ENCODE data around the gene CAMTA1.

The CAMTA1 gene

DNA sequence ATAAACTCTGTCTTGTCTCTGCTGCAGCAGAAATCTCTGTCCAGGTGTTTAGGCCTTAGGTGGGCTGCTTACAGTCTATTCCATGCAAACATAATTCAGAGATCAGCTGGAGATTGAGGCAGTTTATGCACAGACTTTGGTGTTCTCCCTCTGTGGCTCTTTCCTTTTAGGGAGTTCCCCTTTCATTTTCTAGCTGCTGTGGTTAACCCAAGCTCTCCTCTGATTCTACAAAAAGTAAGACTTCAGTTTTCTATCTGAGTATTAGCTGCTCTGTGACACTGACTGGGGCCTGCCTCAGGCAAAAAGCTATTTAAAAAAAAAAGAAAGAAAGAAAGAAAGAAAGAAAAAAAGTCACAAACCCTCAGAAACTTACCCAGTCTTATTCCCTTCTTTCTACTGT lies 211.1 kb downstream of the CAMTA1 start:
- Histone ChIP-seq H3K4me3 (ENCODE audit: insufficient read depth, low read length, poor library complexity, severe bottlenecking) (no peak overlapping the region), H3F3A (ENCODE audit: insufficient read depth) (no peaks in the 10 kb centered on the region), H3K79me2 (ENCODE audit: insufficient read depth, low read length) (no peaks in the 10 kb centered on the region), H4K20me1 (ENCODE audit: low read depth, low read length) (no peaks in the 10 kb centered on the region), H3K9me3 (ENCODE audit: insufficient read depth, low read length) (no peaks in the 10 kb centered on the region), H2AFZ (ENCODE audit: low read depth, low read length, severe bottlenecking) (no peak overlapping the region), H3K9ac (ENCODE audit: low read length) (no peak overlapping the region), H3K27me3 (ENCODE audit: low read length) (no peaks in the 10 kb centered on the region; the same call in 1 of the 2 replicates), H3K27ac (ENCODE audit: low read depth, low read length) (no peak overlapping the region), H3K4me2 (ENCODE audit: low read depth, low read length, poor library complexity, severe bottlenecking) (no peak overlapping the region), H3K36me3 (ENCODE audit: low read length) (no peaks in the 10 kb centered on the region), H3K9me2 (replicated peaks; ENCODE audit: insufficient read depth, low read length) (no peaks in the 10 kb centered on the region)
- TF ChIP-seq EZH2phosphoT487 (conservative IDR thresholded peaks at IDR 0.05; ENCODE audit: low read length) = no peak
- TF ChIP-seq, protein P1, sequence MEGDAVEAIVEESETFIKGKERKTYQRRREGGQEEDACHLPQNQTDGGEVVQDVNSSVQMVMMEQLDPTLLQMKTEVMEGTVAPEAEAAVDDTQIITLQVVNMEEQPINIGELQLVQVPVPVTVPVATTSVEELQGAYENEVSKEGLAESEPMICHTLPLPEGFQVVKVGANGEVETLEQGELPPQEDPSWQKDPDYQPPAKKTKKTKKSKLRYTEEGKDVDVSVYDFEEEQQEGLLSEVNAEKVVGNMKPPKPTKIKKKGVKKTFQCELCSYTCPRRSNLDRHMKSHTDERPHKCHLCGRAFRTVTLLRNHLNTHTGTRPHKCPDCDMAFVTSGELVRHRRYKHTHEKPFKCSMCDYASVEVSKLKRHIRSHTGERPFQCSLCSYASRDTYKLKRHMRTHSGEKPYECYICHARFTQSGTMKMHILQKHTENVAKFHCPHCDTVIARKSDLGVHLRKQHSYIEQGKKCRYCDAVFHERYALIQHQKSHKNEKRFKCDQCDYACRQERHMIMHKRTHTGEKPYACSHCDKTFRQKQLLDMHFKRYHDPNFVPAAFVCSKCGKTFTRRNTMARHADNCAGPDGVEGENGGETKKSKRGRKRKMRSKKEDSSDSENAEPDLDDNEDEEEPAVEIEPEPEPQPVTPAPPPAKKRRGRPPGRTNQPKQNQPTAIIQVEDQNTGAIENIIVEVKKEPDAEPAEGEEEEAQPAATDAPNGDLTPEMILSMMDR (IDR thresholded peaks at IDR 0.05; ENCODE audit: insufficient read depth, low read length, poor library complexity, severe bottlenecking) = no peak

- no peaks in the 10 kb centered on the region for H3K36me3 ChIP-seq (ENCODE audit: low read length)
- TF ChIP-seq, protein P1 (IDR thresholded peaks at IDR 0.05; ENCODE audit: insufficient read depth, low read length, poor library complexity, severe bottlenecking) = no peak
- no peak for TF ChIP-seq EZH2phosphoT487 (conservative IDR thresholded peaks at IDR 0.05; ENCODE audit: low read length)
- H3K9me2 ChIP-seq (replicated peaks; ENCODE audit: insufficient read depth, low read length) = no peaks in the 10 kb centered on the region
- no peaks in the 10 kb centered on the region for H3K9me3 ChIP-seq (ENCODE audit: insufficient read depth, low read length)
- H3K79me2 ChIP-seq (ENCODE audit: insufficient read depth, low read length) = no peaks in the 10 kb centered on the region
- no peak overlapping the region for H3K4me3 ChIP-seq (ENCODE audit: insufficient read depth, low read length, poor library complexity, severe bottlenecking)
- H3F3A ChIP-seq (ENCODE audit: insufficient read depth) = no peaks in the 10 kb centered on the region
- no peak overlapping the region for H3K4me2 ChIP-seq (ENCODE audit: low read depth, low read length, poor library complexity, severe bottlenecking)
- no peak overlapping the region for H2AFZ ChIP-seq (ENCODE audit: low read depth, low read length, severe bottlenecking)
- H4K20me1 ChIP-seq (ENCODE audit: low read depth, low read length) = no peaks in the 10 kb centered on the region
- no peaks in the 10 kb centered on the region; the same call in 1 of the 2 replicates for H3K27me3 ChIP-seq (ENCODE audit: low read length)
- no peak overlapping the region for H3K27ac ChIP-seq (ENCODE audit: low read depth, low read length)
- H3K9ac ChIP-seq (ENCODE audit: low read length) = no peak overlapping the region
Observed at GRCh38 chr1:6996866-6997265, 211.6 kb downstream of the CAMTA1 start.

DNA sequence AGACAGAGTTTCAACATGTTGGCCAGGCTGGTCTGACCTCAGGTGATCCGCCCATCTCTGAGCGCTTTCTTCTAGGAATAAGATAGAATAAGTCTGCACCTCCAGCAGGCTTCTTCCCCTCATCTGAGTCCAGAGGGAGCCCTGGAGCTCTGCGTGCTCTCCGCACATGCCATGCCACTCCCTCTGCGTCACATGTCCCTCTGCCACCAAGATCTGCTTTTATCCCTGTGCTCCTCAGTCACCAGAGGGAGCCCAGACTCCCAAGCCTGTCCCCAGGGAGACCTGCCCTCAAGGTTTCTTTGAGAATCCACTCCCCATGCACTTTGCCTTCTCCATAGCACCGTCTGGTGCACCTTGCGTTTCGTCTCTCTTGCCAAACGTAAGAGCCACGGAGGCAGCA lies 213.0 kb downstream of the CAMTA1 start:
- no peaks in the 10 kb centered on the region for H3F3A ChIP-seq (ENCODE audit: insufficient read depth)
- H3K9me2 ChIP-seq (replicated peaks; ENCODE audit: insufficient read depth, low read length) = no peaks in the 10 kb centered on the region
- no peaks in the 10 kb centered on the region for H3K79me2 ChIP-seq (ENCODE audit: insufficient read depth, low read length)
- H2AFZ ChIP-seq (ENCODE audit: low read depth, low read length, severe bottlenecking) = no peak overlapping the region
- H3K36me3 ChIP-seq (ENCODE audit: low read length) = no peaks in the 10 kb centered on the region
- H4K20me1 ChIP-seq (ENCODE audit: low read depth, low read length) = no peaks in the 10 kb centered on the region
- H3K27me3 ChIP-seq (ENCODE audit: low read length) = no peaks in the 10 kb centered on the region; the same call in 1 of the 2 replicates
- H3K27ac ChIP-seq (ENCODE audit: low read depth, low read length) = no peak overlapping the region
- H3K4me2 ChIP-seq (ENCODE audit: low read depth, low read length, poor library complexity, severe bottlenecking) = no peak overlapping the region
- H3K4me3 ChIP-seq (ENCODE audit: insufficient read depth, low read length, poor library complexity, severe bottlenecking) = no peak overlapping the region
- no peak overlapping the region for H3K9ac ChIP-seq (ENCODE audit: low read length)
- H3K9me3 ChIP-seq (ENCODE audit: insufficient read depth, low read length) = no peaks in the 10 kb centered on the region
- TF ChIP-seq, protein P1 (IDR thresholded peaks at IDR 0.05; ENCODE audit: insufficient read depth, low read length, poor library complexity, severe bottlenecking) = no peak
- TF ChIP-seq EZH2phosphoT487 (conservative IDR thresholded peaks at IDR 0.05; ENCODE audit: low read length) = no peak

Measured in SU-DHL-6 (cell line).